Gastroesophageal sphincter (tissue), 3 donors: ENCODE results near the gene HBQ1.
"Not testable (repeated sequence)": the region's sequence is repeated elsewhere in the genome, so short reads cannot be mapped to it uniquely, and the experiment has no call there.

Source experiments
- CTCF ChIP-seq, 4 experiments: fragments of 200-600 bp in 2 of 4; fragments of 450-650 bp in 2 of 4; sonication (generic) in 1 of 4; IDR thresholded peaks; one replicate each; pipeline ENCODE4 v1.5.1; 2017 to 2019; ENCODE audit warnings: antibody characterized with exemption in 4 of 4, mild to moderate bottlenecking in 2 of 4, moderate library complexity in 2 of 4
- POLR2A ChIP-seq, 2 donors: fragments of 450-650 bp; IDR thresholded peaks; one replicate each; pipeline ENCODE4 v1.6.1; 2017; ENCODE audit warnings: antibody characterized with exemption in 2 of 2, mild to moderate bottlenecking in 2 of 2, moderate library complexity in 1 of 2

GRCh38 chr16:164134-164823, 16.0 kb upstream of the HBQ1 start:
- not testable (repeated sequence) for TF ChIP-seq CTCF, POLR2A (IDR thresholded peaks at IDR 0.05)
